H1 (cell line): ENCODE results near the gene HOXA6. TPM values are rescaled to one million over a fixed set of nuclear protein-coding genes. Genes with fewer than 3 reads are reported as not detected.
A peak's percentile ranks its signal among the peaks of the same experiment; 100 is the strongest.

Experiments used
- CTCF ChIA-PET: fragments of 300-600 bp; sonication (Branson Sonifier 250); formaldehyde crosslinking; loops from one replicate; lab custom pipeline; 2021; ENCODE audit not compliant: partially characterized antibody; lab: Charles Lee
- POLR2A ChIA-PET: fragments of 300-600 bp; sonication (Branson Sonifier 250); formaldehyde crosslinking; loops from one replicate; lab custom pipeline; 2021; ENCODE audit warnings: inconsistent platforms; ENCODE audit not compliant: partially characterized antibody; lab: Charles Lee
- DNase-seq, 2 experiments: peaks; one replicate each; pipeline versions ENCODE4 v3.0.0 to v3.0.0-alpha.2; 2010 to 2022; ENCODE audit warnings: low spot score in 2 of 2, low read depth in 1 of 2, mixed read lengths in 1 of 2
- FAIRE-seq: peaks from 2 replicates; lab custom pipeline; 2011; peaks lifted over from hg19 to GRCh38; lab: Jason Lieb, UNC
- H2AFZ ChIP-seq: 2 replicates; pipeline ENCODE4 v1.8.1; 2012; ENCODE audit warnings: low read length, inconsistent platforms
- H2AK5ac ChIP-seq: 2 replicates; pipeline ENCODE4 v1.6.1; 2013; ENCODE audit warnings: low read depth, low read length
- H2BK120ac ChIP-seq: replicated peaks from 2 replicates; pipeline ENCODE3; 2013; ENCODE audit warnings: low read depth, low read length, inconsistent platforms
- H2BK12ac ChIP-seq: 2 replicates; pipeline ENCODE4 v1.6.1; 2013; ENCODE audit warnings: low read depth, low read length
- H2BK15ac ChIP-seq: 2 replicates; pipeline ENCODE4 v1.6.1; 2013; ENCODE audit warnings: low read length
- H2BK20ac ChIP-seq: 2 replicates; pipeline ENCODE4 v1.6.1; 2013; ENCODE audit warnings: low read length
- H2BK5ac ChIP-seq: 2 replicates; pipeline ENCODE4 v1.6.1; 2013; ENCODE audit warnings: low read depth, low read length
- H3K14ac ChIP-seq: 2 replicates; pipeline ENCODE4 v1.6.1; 2013; ENCODE audit warnings: inconsistent platforms; ENCODE audit not compliant: insufficient read length
- H3K18ac ChIP-seq: 2 replicates; pipeline ENCODE4 v1.6.1; 2013; ENCODE audit warnings: low read length; ENCODE audit errors: extremely low read depth
- H3K23ac ChIP-seq: 2 replicates; pipeline ENCODE4 v1.6.1; 2013; ENCODE audit warnings: inconsistent platforms; ENCODE audit not compliant: insufficient read length
- H3K23me2 ChIP-seq: 2 replicates; pipeline ENCODE4 v1.6.1; 2013; ENCODE audit warnings: low read depth, low read length
- H3K27ac ChIP-seq: 2 replicates; pipeline ENCODE4 v1.6.1; 2011; ENCODE audit warnings: low read depth, low read length, inconsistent platforms
- H3K27me3 ChIP-seq, 4 experiments: replicated peaks in 1 of 4; 1 replicate in 1 of 4; 2 replicates in 3 of 4; pipeline versions ENCODE4 v1.6.1 to v1.8.1; 2011 to 2013; ENCODE audit warnings: low read length in 3 of 4, mild to moderate bottlenecking in 3 of 4, inconsistent platforms in 2 of 4, mixed read lengths in 2 of 4, moderate library complexity in 1 of 4; ENCODE audit not compliant: control insufficient read depth in 3 of 4, insufficient read depth in 3 of 4; ENCODE audit errors: extremely low read depth in 1 of 4
- H3K36me3 ChIP-seq, 4 experiments: 2 replicates each; pipeline versions ENCODE4 v1.6.1 to v1.8.1; 2011 to 2013; ENCODE audit warnings: mild to moderate bottlenecking in 4 of 4, low read length in 3 of 4, moderate library complexity in 2 of 4, control low read depth in 1 of 4, inconsistent platforms in 1 of 4; ENCODE audit not compliant: insufficient read depth in 4 of 4, control insufficient read depth in 2 of 4
- H3K4ac ChIP-seq: replicated peaks from 2 replicates; pipeline ENCODE3; 2013; ENCODE audit warnings: low read length, low read depth, mixed read lengths, inconsistent platforms; ENCODE audit not compliant: insufficient read length
- H3K4me1 ChIP-seq, 4 experiments: replicated peaks in 1 of 4; 1 replicate in 1 of 4; 2 replicates in 3 of 4; pipeline versions ENCODE4 v1.6.1 to v1.8.1; 2011 to 2013; ENCODE audit warnings: low read length in 3 of 4, inconsistent platforms in 2 of 4, mixed read lengths in 1 of 4; ENCODE audit not compliant: insufficient read depth in 4 of 4, control insufficient read depth in 3 of 4
- H3K4me2 ChIP-seq, 2 experiments: 2 replicates each; pipeline versions ENCODE4 v1.6.1 to v1.8.1; 2011 to 2013; ENCODE audit warnings: low read depth in 2 of 2, low read length in 2 of 2, control low read depth in 1 of 2, inconsistent platforms in 1 of 2, mild to moderate bottlenecking in 1 of 2; ENCODE audit not compliant: insufficient read depth in 1 of 2
- H3K4me3 ChIP-seq, 4 experiments: fragments of 200-600, 300-600 bp in 1 of 4; sonication (generic), shearing (Covaris generic), sonication (Bioruptor Twin) in 1 of 4; 2 replicates each; pipeline versions ENCODE4 v1.5.1 to v1.8.1; 2011 to 2016; ENCODE audit warnings: low read length in 4 of 4, low read depth in 3 of 4, control low read depth in 2 of 4, inconsistent platforms in 2 of 4, mild to moderate bottlenecking in 2 of 4, mixed read lengths in 1 of 4, moderate library complexity in 1 of 4; ENCODE audit not compliant: insufficient read depth in 2 of 4; ENCODE audit errors: extremely low read depth in 1 of 4
- H3K56ac ChIP-seq: replicated peaks from 2 replicates; pipeline ENCODE3; 2013; ENCODE audit warnings: low read depth, mild to moderate bottlenecking, mixed read lengths, low read length, inconsistent platforms; ENCODE audit not compliant: insufficient read length
- H3K79me1 ChIP-seq: 2 replicates; pipeline ENCODE4 v1.6.1; 2013; ENCODE audit warnings: low read depth, low read length, control low read depth
- H3K79me2 ChIP-seq, 2 experiments: 2 replicates each; pipeline versions ENCODE4 v1.6.1 to v1.8.1; 2012 to 2013; ENCODE audit warnings: low read length in 2 of 2, mild to moderate bottlenecking in 2 of 2, inconsistent platforms in 1 of 2; ENCODE audit not compliant: insufficient read depth in 2 of 2, control insufficient read depth in 1 of 2
- H3K9ac ChIP-seq, 4 experiments: replicated peaks in 1 of 4; 1 replicate in 1 of 4; 2 replicates in 3 of 4; pipeline versions ENCODE4 v1.6.1 to v1.8.1; 2011 to 2013; ENCODE audit warnings: low read depth in 3 of 4, low read length in 3 of 4, control low read depth in 2 of 4, mild to moderate bottlenecking in 2 of 4, moderate library complexity in 2 of 4, inconsistent platforms in 1 of 4; ENCODE audit errors: extremely low read depth in 1 of 4
- H3K9me3 ChIP-seq, 2 experiments: 2 replicates each; pipeline versions ENCODE4 v1.6.1 to v1.8.1; 2012 to 2013; ENCODE audit warnings: mild to moderate bottlenecking in 2 of 2, moderate library complexity in 2 of 2, control low read depth in 1 of 2, inconsistent platforms in 1 of 2, low read depth in 1 of 2, low read length in 1 of 2, mixed read lengths in 1 of 2; ENCODE audit not compliant: insufficient read depth in 2 of 2
- H4K20me1 ChIP-seq, 2 experiments: replicated peaks in 1 of 2; 2 replicates each; pipeline versions ENCODE3 to v1.8.1; 2011 to 2013; ENCODE audit warnings: inconsistent platforms in 2 of 2, low read length in 2 of 2, mild to moderate bottlenecking in 1 of 2; ENCODE audit not compliant: insufficient read depth in 2 of 2, control insufficient read depth in 1 of 2
- H4K5ac ChIP-seq: 2 replicates; pipeline ENCODE4 v1.6.1; 2013; ENCODE audit warnings: low read length, low read depth, mixed read lengths, inconsistent platforms; ENCODE audit not compliant: insufficient read length
- H4K8ac ChIP-seq: 2 replicates; pipeline ENCODE4 v1.8.0; 2013; ENCODE audit warnings: mild to moderate bottlenecking, moderate library complexity, low read length, inconsistent platforms; ENCODE audit not compliant: insufficient read depth; ENCODE audit errors: extremely low read depth
- H4K91ac ChIP-seq: replicated peaks from 2 replicates; pipeline ENCODE3; 2013; ENCODE audit warnings: low read length, mixed read lengths, inconsistent platforms; ENCODE audit not compliant: insufficient read length
- BRCA1 ChIP-seq: IDR thresholded peaks from 2 replicates; pipeline ENCODE4 v1.6.1; 2012; ENCODE audit warnings: low read depth, low read length, improper control_type of control experiment
- CTBP2 ChIP-seq: IDR thresholded peaks from 2 replicates; pipeline ENCODE4 v1.7.0; 2011; ENCODE audit warnings: borderline replicate concordance, mild to moderate bottlenecking, moderate library complexity, mixed read lengths, low read length; ENCODE audit not compliant: insufficient read depth, insufficient read length
- EZH2 ChIP-seq: fragments of 200-600 bp; sonication (generic); IDR thresholded peaks from 2 replicates; pipeline ENCODE4 v1.7.1; 2012; ENCODE audit warnings: low read depth, mild to moderate bottlenecking, moderate library complexity, low read length, inconsistent platforms; ENCODE audit not compliant: severe bottlenecking
- RNF2 ChIP-seq: fragments of 200-900, 300-1000 bp; sonication (generic); IDR thresholded peaks from 2 replicates; pipeline ENCODE4 v1.7.1; 2016; ENCODE audit warnings: borderline replicate concordance, low read depth, mild to moderate bottlenecking, antibody characterized with exemption, low read length; ENCODE audit not compliant: poor library complexity, severe bottlenecking; ENCODE audit errors: missing control alignments
- SP4 ChIP-seq: IDR thresholded peaks from 2 replicates; pipeline ENCODE4 v1.6.1; 2012; ENCODE audit warnings: low read length, inconsistent platforms
- SUZ12 ChIP-seq: fragments of 200-600 bp; sonication (generic); IDR thresholded peaks from 2 replicates; pipeline ENCODE4 v1.6.1; 2012; ENCODE audit warnings: mild to moderate bottlenecking, inconsistent platforms, low read length, moderate library complexity, mixed read lengths
- WGBS, 2 experiments: shearing (Covaris generic) in 1 of 2; methylation state at CpG; one replicate each; pipeline versions ENCODE4 v1.1.6 to v1.1.7; 2013 to 2015; ENCODE audit warnings: low lambda C conversion rate in 2 of 2, mixed read lengths in 2 of 2, inconsistent platforms in 1 of 2, low coverage in 1 of 2, missing lambda C conversion rate in 1 of 2; ENCODE audit not compliant: insufficient replicate concordance in 2 of 2, insufficient coverage in 1 of 2, insufficient read length in 1 of 2; ENCODE audit errors: extremely low coverage in 1 of 2, missing lambda C conversion rate in 1 of 2; 5-methylcytosine and 5-hydroxymethylcytosine counted together
- polyA plus RNA-seq, 7 experiments: library from polyadenylated mRNA; depleted of rRNA in 3 of 7; stranded (reverse) in 5 of 7; unstranded in 2 of 7; fragments of >200 nt in 5 of 7; fragments of 200-250 nt in 2 of 7; gene quantifications; 1 replicate in 5 of 7; 2 replicates in 1 of 7; 4 replicates in 1 of 7; pipeline versions ENCODE4 v1.2.1 to v1.2.3, GENCODE V29; 2011 to 2013; ENCODE audit warnings: missing spikeins in 2 of 7, mixed read lengths in 2 of 7
- total RNA-seq: library from RNA; stranded (reverse); fragmentation: NEBNext Ultra II Directional; extraction: Animal tissue kit (Norgen Biotek cat#: 25700); gene quantifications from 2 replicates; pipeline ENCODE4 v1.2.1, GENCODE V29; 2021

The HOXA6 gene
- total and polyA plus RNA-seq, 2 of the 8 experiments (the other 6 are each of a cell fraction or from before 2014, with no cell fraction given) = not detected

GRCh38 chr7:27116962-27117886 is 30.4 kb downstream of the HOXA6 start:
- H2BK12ac ChIP-seq = no peak overlapping the region
- no peak overlapping the region for H2AFZ ChIP-seq
- no peak overlapping the region for H4K5ac ChIP-seq
- H3K27ac ChIP-seq = no peak overlapping the region
- no peak overlapping the region for H3K23ac ChIP-seq
- H3K36me3 ChIP-seq = no peaks in the 10 kb centered on the region; a peak in 1 of 8 replicates
- no peaks in the 10 kb centered on the region for H3K79me1 ChIP-seq
- H4K91ac ChIP-seq = no peak overlapping the region
- no peak overlapping the region for H2BK20ac ChIP-seq
- peak overlapping the region in 1 of 2 experiments; percentile 20; a peak in 1 of 4 replicates for H3K4me2 ChIP-seq
- H4K8ac ChIP-seq = no peak overlapping the region
- H3K18ac ChIP-seq = no peak overlapping the region
- TF ChIP-seq EZH2 (peak; percentile 45), BRCA1 (no peak), SP4 (no peak), RNF2 (peak; percentile 31), SUZ12 (peak; percentile 24), CTBP2 (peak; percentile 78)
- CTCF ChIA-PET = interaction anchor here (0.9 to 4.8 kb wide), 8 partner anchors 11 to 340 kb away, joined by 3 to 33 read pairs (median 3); partner anchors contain the start of gene HOXA5
- H4K20me1 ChIP-seq = peaks cover 22 to 37% of the 10 kb centered on the region in 2 experiments
- peaks cover 0 to 6% (median 1%) of the 10 kb centered on the region in 4 experiments; a peak in 4 of 7 replicates for H3K4me1 ChIP-seq
- FAIRE-seq (no peak), DNase-seq (peak in 1 of 2 experiments; percentile 50)
- H3K9ac ChIP-seq = no peak overlapping the region
- 18% methylated on average over 11 of the region's 12 CpGs; no CpG with 5 or more reads in 1 of the 2 experiments for WGBS, 2 experiments
- H3K27me3 ChIP-seq = peaks cover 97 to 99% (median 97%) of the 10 kb centered on the region in 4 experiments
- H3K56ac ChIP-seq = no peak overlapping the region
- H3K9me3 ChIP-seq = no peaks in the 10 kb centered on the region
- no peaks in the 10 kb centered on the region for H3K79me2 ChIP-seq
- H3K4ac ChIP-seq = no peak overlapping the region
- no peak overlapping the region for H3K4me3 ChIP-seq
- H3K14ac ChIP-seq = no peak overlapping the region
- POLR2A ChIA-PET = no interaction called here
- H2BK5ac ChIP-seq = no peak overlapping the region
- no peak overlapping the region for H2BK15ac ChIP-seq
- H2BK120ac ChIP-seq = no peak overlapping the region
- H3K23me2 ChIP-seq = no peaks in the 10 kb centered on the region; the same call in 1 of the 2 replicates
- H2AK5ac ChIP-seq = no peak overlapping the region
